Measurements from ENCODE around the gene CMYA5.

DNA sequence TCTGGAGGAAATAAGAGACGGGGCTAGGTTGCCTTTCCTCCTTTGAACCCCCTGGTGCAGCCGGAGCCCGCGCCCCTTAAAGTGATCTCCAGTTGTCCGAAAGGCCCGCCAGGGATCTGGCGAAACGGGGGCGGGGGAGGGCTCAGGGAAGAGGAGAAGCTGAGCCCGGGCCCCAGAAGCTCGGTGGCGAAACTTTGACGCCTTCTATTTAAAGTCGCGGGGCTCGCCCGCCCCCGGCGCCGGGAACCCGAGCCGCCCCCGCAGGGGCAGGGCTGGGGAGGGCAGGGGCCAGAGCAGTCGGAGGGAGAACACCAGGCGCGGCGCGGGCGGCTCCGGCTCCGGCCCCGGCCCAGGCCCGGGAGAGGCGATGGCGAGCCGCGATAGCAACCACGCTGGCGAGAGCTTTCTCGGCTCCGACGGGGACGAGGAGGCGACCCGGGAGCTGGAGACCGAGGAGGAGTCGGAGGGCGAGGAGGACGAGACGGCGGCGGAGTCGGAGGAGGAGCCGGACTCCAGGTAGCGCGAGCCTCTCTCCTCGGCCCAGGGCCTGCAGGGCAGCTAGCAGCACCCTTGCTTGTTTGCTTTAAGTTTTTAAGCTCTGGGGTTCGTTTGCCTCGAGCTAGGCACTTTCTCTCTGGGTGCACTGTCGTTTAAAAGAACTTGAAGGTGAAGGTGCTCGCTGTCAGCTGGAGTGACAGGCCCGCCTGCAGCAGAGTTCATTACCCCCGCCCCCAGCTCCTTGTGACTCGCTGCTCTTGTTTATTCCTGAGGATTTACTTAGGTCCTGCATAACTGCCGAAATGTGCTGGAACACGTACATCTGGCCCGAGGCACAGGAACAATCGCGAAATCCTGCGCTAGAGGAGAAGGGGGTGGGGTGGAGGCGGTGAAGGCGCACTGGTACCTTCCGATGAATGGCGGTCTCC lies at the start of gene CMYA5:
- TF ChIP-seq, protein P1, sequence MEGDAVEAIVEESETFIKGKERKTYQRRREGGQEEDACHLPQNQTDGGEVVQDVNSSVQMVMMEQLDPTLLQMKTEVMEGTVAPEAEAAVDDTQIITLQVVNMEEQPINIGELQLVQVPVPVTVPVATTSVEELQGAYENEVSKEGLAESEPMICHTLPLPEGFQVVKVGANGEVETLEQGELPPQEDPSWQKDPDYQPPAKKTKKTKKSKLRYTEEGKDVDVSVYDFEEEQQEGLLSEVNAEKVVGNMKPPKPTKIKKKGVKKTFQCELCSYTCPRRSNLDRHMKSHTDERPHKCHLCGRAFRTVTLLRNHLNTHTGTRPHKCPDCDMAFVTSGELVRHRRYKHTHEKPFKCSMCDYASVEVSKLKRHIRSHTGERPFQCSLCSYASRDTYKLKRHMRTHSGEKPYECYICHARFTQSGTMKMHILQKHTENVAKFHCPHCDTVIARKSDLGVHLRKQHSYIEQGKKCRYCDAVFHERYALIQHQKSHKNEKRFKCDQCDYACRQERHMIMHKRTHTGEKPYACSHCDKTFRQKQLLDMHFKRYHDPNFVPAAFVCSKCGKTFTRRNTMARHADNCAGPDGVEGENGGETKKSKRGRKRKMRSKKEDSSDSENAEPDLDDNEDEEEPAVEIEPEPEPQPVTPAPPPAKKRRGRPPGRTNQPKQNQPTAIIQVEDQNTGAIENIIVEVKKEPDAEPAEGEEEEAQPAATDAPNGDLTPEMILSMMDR (IDR thresholded peaks at IDR 0.05): no peak
- TF ChIP-seq EP300 (IDR thresholded peaks at IDR 0.05): no peak

Data from ovary (tissue), 3 donors.